GM18858 (cell line): ENCODE measurements around the gene ATP2A1.
"Not testable (repeated sequence)": the region's sequence is repeated elsewhere in the genome, so short reads cannot be mapped to it uniquely, and the experiment has no call there.

Experiments
- ATAC-seq: cut with Tn5 transposase; IDR thresholded peaks from one replicate; pipeline ENCODE4 v1.9.1; 2021; ENCODE audit not compliant: unreplicated experiment

Gene ATP2A1

GRCh38 chr16:28932339-28933141 lies 54.3 kb downstream of the ATP2A1 start:
- no peak for ATAC-seq

- no peak for ATAC-seq
Observed at GRCh38 chr16:28933171-28933570, 54.9 kb downstream of the ATP2A1 start.

- ATAC-seq: no peak
Observed at GRCh38 chr16:28935346-28935745, 57.1 kb downstream of the ATP2A1 start.

GRCh38 chr16:28935924-28936783 lies 57.9 kb downstream of the ATP2A1 start:
- no peak for ATAC-seq

GRCh38 chr16:28936784-28937155 lies 58.5 kb downstream of the ATP2A1 start:
- ATAC-seq: no peak

GRCh38 chr16:28937222-28937876 lies 59.1 kb downstream of the ATP2A1 start:
- no peak for ATAC-seq

- ATAC-seq: no peak
Observed at GRCh38 chr16:28938721-28939120, 60.4 kb downstream of the ATP2A1 start.

GRCh38 chr16:28939825-28940224 lies 61.5 kb downstream of the ATP2A1 start:
- not testable (repeated sequence) for ATAC-seq

- no peak for ATAC-seq
Observed at GRCh38 chr16:28943281-28943680, 65.0 kb downstream of the ATP2A1 start.

- ATAC-seq: no peak
Observed at GRCh38 chr16:28946681-28947080, 68.4 kb downstream of the ATP2A1 start.

- ATAC-seq: peak; percentile 90
Observed at GRCh38 chr16:28950648-28951409, 72.5 kb downstream of the ATP2A1 start, which contains the start of gene NFATC2IP. NFATC2IP (plus strand) TSS chr16:28950937; CDS start chr16:28951012, 75 bp downstream.

GRCh38 chr16:28951410-28951943 lies 73.2 kb downstream of the ATP2A1 start:
- no peak for ATAC-seq
